Right lobe of liver (tissue), 6 donors: Measurements from ENCODE around the gene ANKRD44. TPM values are rescaled to one million over a fixed set of nuclear protein-coding genes. Genes with fewer than 3 reads are reported as not detected.
"Not testable (repeated sequence)": the region's sequence is repeated elsewhere in the genome, so short reads cannot be mapped to it uniquely, and the experiment has no call there.

Source experiments
- ATAC-seq, 4 donors: fragments of 200-7000 bp; cut with Tn5 transposase; one replicate each; pipeline ENCODE4 v1.9.1; 2020; ENCODE audit warnings: mild to moderate bottlenecking in 4 of 4, moderate library complexity in 4 of 4
- DNase-seq, 3 donors: peaks; one replicate each; pipeline ENCODE4 v3.0.0-alpha.2; 2020
- H3K27ac ChIP-seq, 3 donors: fragments of 200-600 bp; one replicate each; pipeline ENCODE4 v1.8.0; 2022
- H3K27me3 ChIP-seq, 2 donors: fragments of 200-600 bp; one replicate each; pipeline ENCODE4 v1.8.0; 2022
- H3K36me3 ChIP-seq, 4 donors: fragments of 200-600 bp; sonication (generic) in 1 of 4; one replicate each; pipeline versions ENCODE4 v1.5.1 to v1.8.0; 2017 to 2022; ENCODE audit warnings: control low read depth in 1 of 4
- H3K4me1 ChIP-seq, 4 donors: fragments of 200-600 bp; sonication (generic) in 1 of 4; one replicate each; pipeline versions ENCODE4 v1.5.1 to v1.8.0; 2017 to 2022; ENCODE audit warnings: control low read depth in 1 of 4
- H3K4me3 ChIP-seq, 3 donors: fragments of 200-600 bp; one replicate each; pipeline ENCODE4 v1.8.0; 2022
- H3K9me3 ChIP-seq, 4 donors: fragments of 200-600 bp; sonication (generic) in 1 of 4; one replicate each; pipeline versions ENCODE4 v1.5.1 to v1.8.0; 2017 to 2022; ENCODE audit warnings: control low read depth in 1 of 4
- CTCF ChIP-seq, 4 donors: fragments of 200-600 bp in 3 of 4; fragments of 450-650 bp in 1 of 4; IDR thresholded peaks; one replicate each; pipeline versions ENCODE4 v1.5.1 to v1.8.0; 2016 to 2022; ENCODE audit warnings: antibody characterized with exemption in 4 of 4, mild to moderate bottlenecking in 2 of 4
- POLR2A ChIP-seq: fragments of 450-650 bp; IDR thresholded peaks from one replicate; pipeline ENCODE4 v1.6.1; 2017; ENCODE audit warnings: antibody characterized with exemption, mild to moderate bottlenecking
- WGBS: methylation state at CpG from one replicate; pipeline ENCODE4 v1.1.6; 2018; ENCODE audit warnings: low coverage, low lambda C conversion rate; ENCODE audit not compliant: insufficient coverage; ENCODE audit errors: missing lambda C conversion rate; 5-methylcytosine and 5-hydroxymethylcytosine counted together
- intact Hi-C, 2 donors: fragments of 100-400 bp; cut with DNase I; formaldehyde crosslinking; loops; one replicate each; pipeline versions ENCODE4 v1.11.2 to v1.14.1; 2022
- total RNA-seq, 6 experiments: library from RNA; depleted of rRNA in 2 of 6; stranded (reverse); fragments of >200 nt in 2 of 6; fragmentation: NEBNext Ultra II Directional in 3 of 6; extraction: Animal tissue kit (Norgen Biotek cat#: 25700) in 3 of 6; gene quantifications; one replicate each; pipeline versions ENCODE4 v1.1.0 to v1.2.4, GENCODE V29; 2016 to 2023
- donor health status: DM: no; HTN: yes; CAD: no.
- donor health status: DM: no; HTN: no; CAD: no.
- donor health status: DM: no; HTN: no; CAD: no.
- donor health status: DM: no; HTN: yes; CAD: no.
- donor health status: DM: no; HTN: yes; CAD: no.

Gene ANKRD44
- total RNA-seq, 6 experiments from 2014 or later: 7.9 to 19.5 (median 13.3) TPM

- 43% methylated on average over 2 of the region's 2 CpGs for WGBS
- intact Hi-C loops: no loop called here
- no peak for DNase-seq
These were observed 240.6 kb downstream of the ANKRD44 start for GRCh38 chr2:197069958-197070357.

GRCh38 chr2:197062574-197062973 lies 248.0 kb downstream of the ANKRD44 start:
- H3K4me1 ChIP-seq, H3K9me3 ChIP-seq, H3K36me3 ChIP-seq, H3K4me3 ChIP-seq, H3K27ac ChIP-seq, intact Hi-C loops, DNase-seq, H3K27me3 ChIP-seq, ATAC-seq: not testable (repeated sequence)
- 79% methylated on average over 3 of the region's 3 CpGs for WGBS

More at GRCh38 chr2:197069958-197070357, 240.6 kb downstream of the ANKRD44 start:
- Histone ChIP-seq H3K9me3 (no peaks in the 10 kb centered on the region), H3K4me1 (peaks cover 0 to 13% (median 0%) of the 10 kb centered on the region in 4 donors), H3K4me3 (no peak overlapping the region), H3K36me3 (no peaks in the 10 kb centered on the region), H3K27me3 (no peaks in the 10 kb centered on the region), H3K27ac (no peak overlapping the region)
- no peak for TF ChIP-seq POLR2A
- TF ChIP-seq CTCF (IDR thresholded peaks at IDR 0.05): no peak
- ATAC-seq: no peak

- no peaks in the 10 kb centered on the region for H3K9me3 ChIP-seq
- H3K4me3 ChIP-seq: no peak overlapping the region
- H3K27ac ChIP-seq: no peak overlapping the region
- TF ChIP-seq POLR2A: no peak
- no peak for TF ChIP-seq CTCF (IDR thresholded peaks at IDR 0.05)
- H3K27me3 ChIP-seq: no peaks in the 10 kb centered on the region
- intact Hi-C loops: no loop called here
- ATAC-seq: no peak
- no peaks in the 10 kb centered on the region for H3K4me1 ChIP-seq
- DNase-seq: no peak
- H3K36me3 ChIP-seq: no peaks in the 10 kb centered on the region
- 100% methylated on average over 1 of the region's 1 CpG for WGBS
These were observed 251.1 kb downstream of the ANKRD44 start for GRCh38 chr2:197059477-197059876.

- WGBS: 95% methylated on average over 1 of the region's 1 CpG
- no peaks in the 10 kb centered on the region for H3K9me3 ChIP-seq
- no peak for ATAC-seq
- no peaks in the 10 kb centered on the region for H3K4me1 ChIP-seq
- no peak for TF ChIP-seq POLR2A
- TF ChIP-seq CTCF (IDR thresholded peaks at IDR 0.05): no peak
- intact Hi-C loops: no loop called here
- H3K27ac ChIP-seq: no peak overlapping the region
- no peaks in the 10 kb centered on the region for H3K27me3 ChIP-seq
- no peak overlapping the region for H3K4me3 ChIP-seq
- DNase-seq: no peak
- H3K36me3 ChIP-seq: no peaks in the 10 kb centered on the region
These were observed 251.7 kb downstream of the ANKRD44 start for GRCh38 chr2:197058777-197059300.

- no peak overlapping the region for H3K27ac ChIP-seq
- H3K27me3 ChIP-seq: no peaks in the 10 kb centered on the region
- DNase-seq (no peak), ATAC-seq (no peak)
- no peaks in the 10 kb centered on the region for H3K9me3 ChIP-seq
- TF ChIP-seq POLR2A: no peak
- TF ChIP-seq CTCF (IDR thresholded peaks at IDR 0.05): no peak
- H3K36me3 ChIP-seq: no peaks in the 10 kb centered on the region
- WGBS: 89% methylated on average over 2 of the region's 2 CpGs
- H3K4me3 ChIP-seq: no peak overlapping the region
- intact Hi-C loops: no loop called here
- H3K4me1 ChIP-seq: no peaks in the 10 kb centered on the region
These were observed 252.6 kb downstream of the ANKRD44 start for GRCh38 chr2:197057959-197058358.
